ENCODE measurements around the gene HPS4.

HPS4 gene

DNA sequence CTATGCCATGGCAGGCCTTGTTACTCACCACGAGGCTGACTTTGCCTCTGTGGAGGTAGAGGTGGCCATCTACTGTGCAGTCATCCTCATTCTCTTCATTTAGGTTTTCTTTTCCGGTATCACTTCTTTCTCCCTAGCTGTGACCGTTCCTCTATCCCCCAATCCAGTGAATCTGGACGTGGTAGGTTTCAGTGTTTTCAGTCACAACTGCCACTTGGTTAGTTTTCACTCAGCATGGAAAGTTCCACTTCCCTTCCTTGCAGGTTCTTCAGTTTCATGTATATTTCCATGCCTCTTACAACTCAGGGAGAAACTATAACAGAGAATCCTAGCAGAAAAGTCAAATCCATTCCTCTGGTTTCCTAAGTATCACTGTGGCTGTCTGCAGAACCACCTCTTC, 1.9 kb downstream of the HPS4 start:
- no peaks in the 10 kb centered on the region for H3K9me3 ChIP-seq (ENCODE audit: control insufficient read depth, low read length)
- no peak overlapping the region for H3K27ac ChIP-seq (ENCODE audit: low read depth, low read length, severe bottlenecking)
- H3K36me3 ChIP-seq (ENCODE audit: control insufficient read depth, insufficient read depth, low read length) = peaks cover 25% of the 10 kb centered on the region
- whole genome bisulfite sequencing, 2 experiments (ENCODE audit: insufficient coverage in 2 of 2) = 84 to 94% methylated on average over 3 to 4 of the region's 4 CpGs
- no peak overlapping the region for H3K4me3 ChIP-seq (ENCODE audit: extremely low read depth, insufficient read depth, low read length, poor library complexity, severe bottlenecking)
- H3K4me1 ChIP-seq (ENCODE audit: control insufficient read depth, insufficient read depth, low read length, poor library complexity, severe bottlenecking) = peaks cover 25% of the 10 kb centered on the region

DNA sequence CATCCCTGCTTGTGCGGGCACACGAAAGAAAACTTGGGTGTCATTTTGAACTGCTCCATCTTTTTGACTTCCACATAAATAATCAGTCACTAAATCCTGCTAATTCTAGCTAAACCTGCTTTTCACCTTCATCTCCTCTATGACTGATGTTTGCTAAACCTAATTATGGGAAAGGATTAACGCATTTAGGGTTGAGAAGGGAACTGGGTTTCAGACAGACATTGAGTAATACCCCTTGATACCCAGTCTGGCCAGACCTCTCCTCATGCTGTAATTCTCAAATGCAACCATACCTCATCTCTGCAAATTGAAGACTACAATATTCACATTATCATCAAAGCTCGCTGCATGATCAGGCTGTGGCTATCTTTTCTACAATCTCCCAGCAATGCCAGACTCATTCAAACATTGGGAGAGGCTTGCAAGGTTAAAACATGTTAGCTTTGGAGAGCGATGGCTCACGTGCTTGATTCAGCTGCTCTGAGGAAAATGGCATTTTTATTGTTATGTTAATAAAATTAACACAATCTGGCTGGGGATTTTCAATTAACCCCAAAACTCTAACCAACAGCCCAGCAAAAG, 2.4 kb downstream of the HPS4 start:
- Histone ChIP-seq H3K27ac (ENCODE audit: low read depth, low read length, severe bottlenecking) (no peak overlapping the region), H3K4me3 (ENCODE audit: extremely low read depth, insufficient read depth, low read length, poor library complexity, severe bottlenecking) (no peak overlapping the region), H3K36me3 (ENCODE audit: control insufficient read depth, insufficient read depth, low read length) (peaks cover 30% of the 10 kb centered on the region), H3K4me1 (ENCODE audit: control insufficient read depth, insufficient read depth, low read length, poor library complexity, severe bottlenecking) (peaks cover 30% of the 10 kb centered on the region), H3K9me3 (ENCODE audit: control insufficient read depth, low read length) (no peaks in the 10 kb centered on the region)
- 95 to 100% methylated on average over 1 to 3 of the region's 6 CpGs for WGBS, 2 experiments (ENCODE audit: insufficient coverage in 2 of 2)

DNA sequence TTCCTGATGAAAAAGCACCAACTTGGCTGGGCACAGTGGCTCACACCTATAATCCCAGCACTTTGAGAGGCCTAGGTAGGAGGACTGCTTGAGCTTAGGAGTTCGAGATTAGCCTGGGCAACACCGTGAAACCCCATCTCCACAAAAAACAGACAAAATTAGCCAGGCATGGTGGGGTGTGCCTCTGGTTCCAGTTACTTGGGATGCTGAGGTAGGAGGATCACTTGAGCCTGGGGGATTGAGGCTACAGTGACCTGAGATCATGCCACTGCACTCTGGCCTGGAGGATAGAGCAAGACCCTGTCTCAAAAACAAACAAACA, 3.0 kb downstream of the HPS4 start:
- whole genome bisulfite sequencing, 2 experiments (ENCODE audit: insufficient coverage in 2 of 2) = 90% methylated on average over 2 of the region's 2 CpGs; no CpG with 5 or more reads in 1 of the 2 experiments
- H3K9me3 ChIP-seq (ENCODE audit: control insufficient read depth, low read length) = no peaks in the 10 kb centered on the region
- H3K4me3 ChIP-seq (ENCODE audit: extremely low read depth, insufficient read depth, low read length, poor library complexity, severe bottlenecking) = no peak overlapping the region
- H3K27ac ChIP-seq (ENCODE audit: low read depth, low read length, severe bottlenecking) = no peak overlapping the region
- peaks cover 31% of the 10 kb centered on the region for H3K4me1 ChIP-seq (ENCODE audit: control insufficient read depth, insufficient read depth, low read length, poor library complexity, severe bottlenecking)
- H3K36me3 ChIP-seq (ENCODE audit: control insufficient read depth, insufficient read depth, low read length) = peaks cover 33% of the 10 kb centered on the region

DNA sequence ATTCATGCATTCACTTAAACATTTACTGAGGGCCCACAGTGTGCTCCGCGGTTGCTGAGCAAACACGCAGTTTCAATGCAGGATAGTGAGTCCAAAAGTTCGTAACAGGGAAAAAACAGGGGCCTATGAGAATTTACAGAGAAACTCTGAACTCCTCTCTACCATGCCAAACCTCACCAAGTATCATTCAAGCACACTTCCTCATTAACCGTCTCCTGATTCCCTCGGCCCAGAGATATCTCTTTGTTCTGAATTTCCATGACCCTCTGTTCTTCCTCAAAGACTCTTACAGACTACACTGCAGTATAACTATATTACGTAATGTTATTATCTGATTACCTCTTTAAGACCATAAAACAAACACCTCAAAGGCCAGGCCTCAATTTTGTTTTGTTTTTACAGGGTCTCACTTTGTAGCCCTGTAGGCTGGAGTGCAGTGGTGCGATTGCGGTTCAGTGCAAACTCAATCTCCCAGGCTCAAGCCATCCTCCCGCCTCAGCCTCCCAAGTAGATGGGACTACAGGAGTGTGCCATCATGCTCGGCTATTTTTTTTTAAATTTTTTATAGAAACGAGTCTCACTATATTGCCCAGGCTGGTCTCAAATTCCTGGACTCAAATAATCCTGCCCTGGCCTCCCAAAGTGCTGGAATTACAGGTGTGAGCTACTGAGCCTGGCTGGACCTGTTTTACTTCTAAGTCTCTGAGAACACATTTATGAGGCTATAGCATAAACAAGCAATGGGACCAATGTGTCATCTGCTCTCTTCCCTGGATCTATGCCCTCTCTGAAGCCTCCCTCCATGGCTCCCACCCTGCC, 3.6 kb downstream of the HPS4 start:
- Histone ChIP-seq H3K27ac (ENCODE audit: low read depth, low read length, severe bottlenecking) (no peak overlapping the region), H3K9me3 (ENCODE audit: control insufficient read depth, low read length) (no peaks in the 10 kb centered on the region), H3K4me3 (ENCODE audit: extremely low read depth, insufficient read depth, low read length, poor library complexity, severe bottlenecking) (no peak overlapping the region), H3K36me3 (ENCODE audit: control insufficient read depth, insufficient read depth, low read length) (peaks cover 37% of the 10 kb centered on the region), H3K4me1 (ENCODE audit: control insufficient read depth, insufficient read depth, low read length, poor library complexity, severe bottlenecking) (peaks cover 31% of the 10 kb centered on the region)
- 88 to 90% methylated on average over 7 to 11 of the region's 12 CpGs for WGBS, 2 experiments (ENCODE audit: insufficient coverage in 2 of 2)

DNA sequence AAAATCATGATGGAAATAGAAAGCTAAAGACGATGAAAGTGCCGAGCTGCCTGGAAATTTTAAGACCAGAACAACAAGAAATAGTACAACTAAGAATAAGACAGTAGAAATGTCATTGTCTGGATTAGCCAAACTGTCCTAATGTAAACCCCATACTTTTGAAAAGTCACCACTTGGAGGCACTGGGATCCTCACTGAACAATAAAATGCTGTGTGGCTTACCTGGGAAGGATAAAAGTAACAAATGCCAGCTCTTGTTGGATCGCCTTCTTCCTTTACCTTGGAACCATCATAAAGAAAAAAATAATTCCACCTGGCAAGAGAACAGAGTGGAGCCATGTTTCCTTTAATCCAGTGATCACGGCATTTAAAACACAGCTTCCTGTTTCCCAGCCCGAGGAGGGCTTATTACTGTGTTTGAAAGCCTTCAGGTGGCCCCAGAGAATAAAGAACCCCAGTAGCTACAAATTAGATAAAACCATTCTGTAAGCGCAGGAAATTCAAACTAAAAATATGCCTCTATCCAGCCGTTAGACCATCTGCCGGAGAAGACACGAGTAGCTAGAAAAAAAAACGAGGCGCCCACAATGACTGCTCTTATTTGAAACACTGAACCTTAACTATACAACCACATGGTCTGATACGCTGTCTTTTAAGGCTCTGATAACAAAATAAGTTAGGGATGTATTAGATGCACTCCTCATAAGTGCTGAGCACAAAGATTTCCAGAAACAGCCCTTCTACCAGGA, 4.4 kb downstream of the HPS4 start:
- peaks cover 42% of the 10 kb centered on the region for H3K36me3 ChIP-seq (ENCODE audit: control insufficient read depth, insufficient read depth, low read length)
- WGBS, 2 experiments (ENCODE audit: insufficient coverage in 2 of 2) = 90 to 94% methylated on average over 7 of the region's 12 CpGs
- no peak overlapping the region for H3K4me3 ChIP-seq (ENCODE audit: extremely low read depth, insufficient read depth, low read length, poor library complexity, severe bottlenecking)
- H3K4me1 ChIP-seq (ENCODE audit: control insufficient read depth, insufficient read depth, low read length, poor library complexity, severe bottlenecking) = peaks cover 31% of the 10 kb centered on the region
- H3K9me3 ChIP-seq (ENCODE audit: control insufficient read depth, low read length) = no peaks in the 10 kb centered on the region
- no peak overlapping the region for H3K27ac ChIP-seq (ENCODE audit: low read depth, low read length, severe bottlenecking)

DNA sequence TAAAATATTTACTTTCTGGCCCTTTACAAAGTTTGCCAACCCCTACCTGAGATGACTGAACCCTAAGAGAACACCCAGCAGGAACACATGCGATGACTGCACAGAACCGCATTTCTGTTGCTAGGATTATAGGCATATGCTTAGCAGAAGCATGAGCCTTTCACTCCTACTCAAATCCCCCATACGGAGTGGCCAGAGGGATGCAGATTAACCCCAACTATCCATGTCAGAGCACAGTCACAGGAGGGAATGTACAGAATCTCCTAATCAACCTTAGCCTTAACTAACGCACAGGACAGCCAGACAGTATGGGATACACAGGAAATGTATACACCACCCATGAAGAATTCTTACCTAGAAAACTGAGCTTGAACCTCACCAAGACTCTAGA, 6.2 kb downstream of the HPS4 start:
- peaks cover 61% of the 10 kb centered on the region for H3K36me3 ChIP-seq (ENCODE audit: control insufficient read depth, insufficient read depth, low read length)
- no peaks in the 10 kb centered on the region for H3K9me3 ChIP-seq (ENCODE audit: control insufficient read depth, low read length)
- H3K27ac ChIP-seq (ENCODE audit: low read depth, low read length, severe bottlenecking) = peak overlapping the region; percentile 98
- no peak overlapping the region for H3K4me3 ChIP-seq (ENCODE audit: extremely low read depth, insufficient read depth, low read length, poor library complexity, severe bottlenecking)
- peaks cover 25% of the 10 kb centered on the region for H3K4me1 ChIP-seq (ENCODE audit: control insufficient read depth, insufficient read depth, low read length, poor library complexity, severe bottlenecking)
- 69 to 82% methylated on average over 4 of the region's 4 CpGs for WGBS, 2 experiments (ENCODE audit: insufficient coverage in 2 of 2)

DNA sequence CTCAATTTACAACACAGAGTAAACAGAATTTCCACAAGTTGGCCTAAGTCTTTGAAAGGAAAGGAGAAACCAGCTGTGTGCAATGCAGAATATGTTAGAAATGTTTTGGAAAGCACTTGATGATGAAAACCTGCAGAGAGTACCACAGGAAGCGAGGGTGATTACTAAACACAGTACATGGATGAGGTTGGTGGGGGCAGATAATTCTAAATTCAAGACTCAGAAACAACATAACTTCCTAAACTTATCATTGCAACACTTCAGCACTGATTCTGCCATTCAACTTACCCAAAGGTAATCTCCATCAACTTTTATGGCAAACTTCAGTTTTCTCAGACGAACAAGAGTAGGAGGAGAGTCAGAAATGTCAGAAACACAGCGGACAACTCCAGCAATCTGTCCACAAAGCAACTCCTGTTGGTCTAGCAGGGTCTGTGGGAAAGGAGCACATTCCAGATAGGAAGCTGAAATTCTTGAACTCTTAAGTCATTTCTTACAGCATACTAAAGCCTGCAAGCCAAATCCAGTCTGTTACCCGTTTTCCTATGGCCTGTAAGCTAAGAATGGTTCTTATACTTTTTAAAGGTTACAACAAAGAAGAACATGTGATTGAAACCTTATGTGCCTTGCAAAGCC, 6.8 kb downstream of the HPS4 start:
- H3K27ac ChIP-seq (ENCODE audit: low read depth, low read length, severe bottlenecking) = peak overlapping the region; percentile 98
- 70 to 90% methylated on average over 2 of the region's 4 CpGs for WGBS, 2 experiments (ENCODE audit: insufficient coverage in 2 of 2)
- H3K36me3 ChIP-seq (ENCODE audit: control insufficient read depth, insufficient read depth, low read length) = peaks cover 65% of the 10 kb centered on the region
- no peak overlapping the region for H3K4me3 ChIP-seq (ENCODE audit: extremely low read depth, insufficient read depth, low read length, poor library complexity, severe bottlenecking)
- H3K4me1 ChIP-seq (ENCODE audit: control insufficient read depth, insufficient read depth, low read length, poor library complexity, severe bottlenecking) = peaks cover 21% of the 10 kb centered on the region
- no peaks in the 10 kb centered on the region for H3K9me3 ChIP-seq (ENCODE audit: control insufficient read depth, low read length)

DNA sequence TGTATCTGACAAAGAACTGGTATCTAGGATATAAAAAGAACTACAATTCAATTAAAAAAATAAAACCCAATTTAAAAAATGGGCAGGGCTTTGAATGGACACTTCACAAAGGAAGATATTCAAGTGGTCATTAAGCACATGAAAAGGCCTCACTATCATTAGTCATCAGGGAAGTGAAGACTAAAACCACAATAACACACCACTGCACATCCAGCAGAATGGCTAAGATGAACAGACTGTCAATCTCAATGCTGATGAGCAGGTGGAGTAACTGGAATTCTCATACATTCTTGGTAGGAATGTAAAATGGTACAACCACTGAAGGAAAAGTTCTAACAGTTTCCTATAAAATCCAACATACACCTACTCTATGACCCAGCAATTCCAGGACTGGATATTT, 8.9 kb downstream of the HPS4 start:
- H3K4me1 ChIP-seq (ENCODE audit: control insufficient read depth, insufficient read depth, low read length, poor library complexity, severe bottlenecking) = peaks cover 21% of the 10 kb centered on the region
- H3K36me3 ChIP-seq (ENCODE audit: control insufficient read depth, insufficient read depth, low read length) = peaks cover 79% of the 10 kb centered on the region
- H3K9me3 ChIP-seq (ENCODE audit: control insufficient read depth, low read length) = no peaks in the 10 kb centered on the region
- no peak overlapping the region for H3K27ac ChIP-seq (ENCODE audit: low read depth, low read length, severe bottlenecking)
- no peak overlapping the region for H3K4me3 ChIP-seq (ENCODE audit: extremely low read depth, insufficient read depth, low read length, poor library complexity, severe bottlenecking)

DNA sequence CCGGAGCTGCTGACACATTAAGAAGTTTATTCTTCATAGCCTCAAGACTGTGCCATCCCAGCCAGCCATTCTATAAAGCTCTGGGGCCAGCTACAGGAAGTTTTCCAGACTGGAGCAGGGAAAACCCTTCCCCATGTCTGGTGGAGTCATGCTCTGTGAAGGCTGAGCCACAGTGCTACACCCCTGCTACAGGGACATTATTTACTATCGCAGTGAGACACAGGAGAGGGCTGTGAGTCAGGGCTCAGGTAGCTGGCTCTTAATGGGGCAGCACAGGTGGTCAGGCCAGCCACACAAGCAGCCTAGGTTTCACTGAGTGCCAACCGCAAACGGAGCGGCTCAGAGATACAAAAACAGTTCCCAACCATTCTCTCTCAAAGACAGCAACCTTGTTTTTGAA, 12.1 kb downstream of the HPS4 start:
- Histone ChIP-seq H3K4me3 (ENCODE audit: extremely low read depth, insufficient read depth, low read length, poor library complexity, severe bottlenecking) (no peak overlapping the region), H3K36me3 (ENCODE audit: control insufficient read depth, insufficient read depth, low read length) (peaks cover 89% of the 10 kb centered on the region), H3K9me3 (ENCODE audit: control insufficient read depth, low read length) (no peaks in the 10 kb centered on the region), H3K4me1 (ENCODE audit: control insufficient read depth, insufficient read depth, low read length, poor library complexity, severe bottlenecking) (peaks cover 4% of the 10 kb centered on the region), H3K27ac (ENCODE audit: low read depth, low read length, severe bottlenecking) (no peak overlapping the region)
- 67 to 90% methylated on average over 1 to 2 of the region's 5 CpGs for WGBS, 2 experiments (ENCODE audit: insufficient coverage in 2 of 2)

DNA sequence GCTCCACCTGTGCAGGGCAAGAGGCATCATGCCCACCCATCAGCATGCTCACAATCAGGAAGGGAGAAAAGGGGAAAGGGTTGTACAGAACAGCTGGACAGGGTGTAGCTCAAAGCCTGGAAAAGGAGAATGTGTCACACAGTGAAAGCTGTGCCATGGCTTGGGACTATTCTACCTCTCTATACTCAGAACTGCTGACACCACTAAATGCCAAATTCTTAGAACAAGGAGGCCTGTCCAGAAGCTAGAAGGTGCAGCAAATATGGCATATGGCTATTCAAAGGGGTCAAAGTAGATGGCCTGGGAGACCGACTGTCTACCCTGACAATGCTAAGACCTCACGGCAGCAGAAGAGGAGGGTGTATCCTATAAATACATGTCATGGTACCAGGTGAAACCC, 12.8 kb downstream of the HPS4 start:
- no CpG with 5 or more reads among the region's 2 CpGs for WGBS, 2 experiments (ENCODE audit: insufficient coverage in 2 of 2)
- no peak overlapping the region for H3K27ac ChIP-seq (ENCODE audit: low read depth, low read length, severe bottlenecking)
- peaks cover 92% of the 10 kb centered on the region for H3K36me3 ChIP-seq (ENCODE audit: control insufficient read depth, insufficient read depth, low read length)
- H3K4me3 ChIP-seq (ENCODE audit: extremely low read depth, insufficient read depth, low read length, poor library complexity, severe bottlenecking) = no peak overlapping the region
- H3K9me3 ChIP-seq (ENCODE audit: control insufficient read depth, low read length) = no peaks in the 10 kb centered on the region
- no peaks in the 10 kb centered on the region for H3K4me1 ChIP-seq (ENCODE audit: control insufficient read depth, insufficient read depth, low read length, poor library complexity, severe bottlenecking)

All from mesodermal cell (in vitro differentiated cells).